Adrenal gland (tissue), 12 donors: ENCODE measurements around the gene ZNF236. TPM values are rescaled to one million over a fixed set of nuclear protein-coding genes. Genes with fewer than 3 reads are reported as not detected.

Experiments
- DNase-seq, 7 donors: peaks; one replicate each; pipeline ENCODE4 v3.0.0-alpha.2; 2019 to 2020
- H3K27ac ChIP-seq, 5 donors: fragments of 200-600 bp; sonication (generic) in 4 of 5; 1 replicate in 3 of 5; 2 replicates in 2 of 5; pipeline versions ENCODE4 v1.5.1 to v1.8.0; 2016 to 2020; ENCODE audit warnings: mild to moderate bottlenecking in 1 of 5
- H3K27me3 ChIP-seq: fragments of 200-600 bp; 2 replicates; pipeline ENCODE4 v1.8.0; 2021
- H3K36me3 ChIP-seq, 2 donors: fragments of 200-600 bp; replicated peaks in 1 of 2; 1 replicate in 1 of 2; 2 replicates in 1 of 2; pipeline versions ENCODE4 v1.5.1 to v1.8.0; 2018 to 2022
- H3K4me1 ChIP-seq, 2 donors: fragments of 200-600 bp; replicated peaks in 1 of 2; 1 replicate in 1 of 2; 2 replicates in 1 of 2; pipeline versions ENCODE4 v1.5.1 to v1.8.0; 2018 to 2021
- H3K4me3 ChIP-seq, 4 donors: fragments of 200-600 bp; sonication (generic) in 3 of 4; one replicate each; pipeline ENCODE4 v1.5.1; 2016 to 2018
- H3K9me3 ChIP-seq, 3 donors: fragments of 200-600 bp; sonication (generic) in 1 of 3; replicated peaks in 1 of 3; 1 replicate in 2 of 3; 2 replicates in 1 of 3; pipeline versions ENCODE4 v1.5.1 to v1.8.0; 2016 to 2021
- CTCF ChIP-seq, 6 experiments: fragments of 450-650 bp in 4 of 6; fragments of 200-600 bp in 2 of 6; sonication (generic) in 1 of 6; IDR thresholded peaks; 1 replicate in 5 of 6; 2 replicates in 1 of 6; pipeline versions ENCODE4 v1.5.1 to v1.8.0; 2016 to 2021; ENCODE audit warnings: antibody characterized with exemption in 6 of 6, mild to moderate bottlenecking in 2 of 6, moderate library complexity in 1 of 6
- POLR2A ChIP-seq, 2 donors: fragments of 450-650 bp; IDR thresholded peaks; one replicate each; pipeline ENCODE4 v1.6.1; 2017; ENCODE audit warnings: antibody characterized with exemption in 2 of 2, mild to moderate bottlenecking in 2 of 2, moderate library complexity in 1 of 2
- WGBS, 4 donors: extraction: QIAGEN DNeasy Blood & Tissue Kit in 2 of 4; methylation state at CpG; one replicate each; pipeline versions ENCODE4 v1.1.5 to v1.1.7; 2013 to 2017; 5-methylcytosine and 5-hydroxymethylcytosine counted together
- intact Hi-C, 2 donors: fragments of 100-400 bp; cut with DNase I; formaldehyde crosslinking; loops; one replicate each; pipeline versions ENCODE4 v1.14.1 to v1.15.0; 2022 to 2023
- polyA plus RNA-seq, 3 donors: library from polyadenylated mRNA; stranded (reverse); fragments of 200-250 nt in 2 of 3; fragments of 350-450 nt in 1 of 3; fragmentation: Illumina TruSeq in 1 of 3; extraction: RNeasy Lipid Tissue Mini Kit (QIAGEN cat#74804) in 1 of 3; gene quantifications; one replicate each; pipeline ENCODE4 v1.2.3, GENCODE V29; 2013 to 2014
- total RNA-seq, 9 donors: library from RNA; depleted of rRNA in 4 of 9; stranded (reverse); fragments of >200 nt in 4 of 9; fragments of 120-200 nt in 1 of 9; fragmentation: NEBNext Ultra II Directional in 1 of 9; extraction: Animal tissue kit (Norgen Biotek cat#: 25700) in 1 of 9; gene quantifications; one replicate each; pipeline versions ENCODE4 v1.1.0 to v1.2.4, GENCODE V29; 2013 to 2023
- donor health status: healthy with polysubstance abuse.
- donor health status: Bipolar disorder and iron deficiency.
- donor health status: DM: yes; HTN: yes; CAD: no.
- donor health status: DM: no; HTN: no; CAD: no.
- donor health status: DM: no; HTN: no; CAD: no.
- donor health status: DM: yes; HTN: yes; CAD: no.

Gene ZNF236
- total and polyA plus RNA-seq, 12 donors: 2.7 to 35.2 (median 8.1) TPM

GRCh38 chr18:76983613-76984051 is 161.3 kb downstream of the ZNF236 start:
- Histone ChIP-seq H3K4me3 (no peak overlapping the region), H3K27me3 (no peaks in the 10 kb centered on the region), H3K36me3 (no peaks in the 10 kb centered on the region), H3K27ac (no peak overlapping the region), H3K4me1 (peaks cover 0 to 6% of the 10 kb centered on the region in 2 donors), H3K9me3 (no peaks in the 10 kb centered on the region)
- intact Hi-C loops: loop anchor here (5.0 to 10.0 kb wide), 2 partner anchors 179 to 181 kb away; no protein-coding TSS in a partner anchor
- WGBS, 4 donors: 55 to 75% (median 59%) methylated on average over 6 to 10 of the region's 10 CpGs
- no peak for DNase-seq
- peak in 1 of 6 experiments; percentile 1 for TF ChIP-seq CTCF (IDR thresholded peaks at IDR 0.05)
- TF ChIP-seq POLR2A (IDR thresholded peaks at IDR 0.05): no peak

- H3K4me3 ChIP-seq: no peak overlapping the region
- intact Hi-C loops: loop anchor here (5.0 to 10.0 kb wide), 2 partner anchors 180 to 182 kb away; no protein-coding TSS in a partner anchor
- no peak for TF ChIP-seq CTCF (IDR thresholded peaks at IDR 0.05)
- WGBS, 4 donors: 87 to 92% (median 89%) methylated on average over 10 to 40 of the region's 40 CpGs
- H3K4me1 ChIP-seq: peaks cover 0 to 6% of the 10 kb centered on the region in 2 donors
- H3K27ac ChIP-seq: no peak overlapping the region
- no peaks in the 10 kb centered on the region for H3K27me3 ChIP-seq
- no peaks in the 10 kb centered on the region for H3K36me3 ChIP-seq
- no peak for DNase-seq
- no peaks in the 10 kb centered on the region for H3K9me3 ChIP-seq
Observed at GRCh38 chr18:76984193-76985155, 162.1 kb downstream of the ZNF236 start.

- no peak for DNase-seq
- H3K36me3 ChIP-seq: no peaks in the 10 kb centered on the region
- peaks cover 0 to 6% of the 10 kb centered on the region in 2 donors for H3K4me1 ChIP-seq
- H3K27ac ChIP-seq: no peak overlapping the region
- intact Hi-C loops: loop anchor here in 1 of 2 donors (10.0 kb wide), 1 partner anchor 181 kb away; no protein-coding TSS in a partner anchor
- no peaks in the 10 kb centered on the region for H3K9me3 ChIP-seq
- WGBS, 4 donors: 78 to 92% (median 84%) methylated on average over 14 to 27 of the region's 27 CpGs
- TF ChIP-seq CTCF (IDR thresholded peaks at IDR 0.05) (no peak), POLR2A (IDR thresholded peaks at IDR 0.05) (no peak)
- H3K27me3 ChIP-seq: no peaks in the 10 kb centered on the region
- no peak overlapping the region for H3K4me3 ChIP-seq
Observed at GRCh38 chr18:76985156-76985950, 163.0 kb downstream of the ZNF236 start.

- Histone ChIP-seq H3K4me1 (peaks cover 0 to 6% of the 10 kb centered on the region in 2 donors), H3K9me3 (no peaks in the 10 kb centered on the region), H3K27ac (no peak overlapping the region), H3K4me3 (no peak overlapping the region), H3K27me3 (no peaks in the 10 kb centered on the region), H3K36me3 (no peaks in the 10 kb centered on the region)
- no peak for TF ChIP-seq POLR2A (IDR thresholded peaks at IDR 0.05)
- TF ChIP-seq CTCF (IDR thresholded peaks at IDR 0.05): no peak
- DNase-seq: no peak
- WGBS, 4 donors: 85 to 100% (median 87%) methylated on average over 1 to 9 of the region's 9 CpGs
- intact Hi-C loops: loop anchor here in 1 of 2 donors (10.0 kb wide), 1 partner anchor 181 kb away; no protein-coding TSS in a partner anchor
Observed at GRCh38 chr18:76985951-76986236, 163.5 kb downstream of the ZNF236 start.
